Smooth muscle cell of the umbilical artery (primary cell): ENCODE results near the gene PHF8. TPM values are rescaled to one million over a fixed set of nuclear protein-coding genes. Genes with fewer than 3 reads are reported as not detected.

Experiments
- total RNA-seq: library from RNA; depleted of rRNA; stranded (reverse); fragments of >200 nt; gene quantifications from 2 replicates; pipeline ENCODE4 v1.2.3, GENCODE V29; 2014

Gene PHF8
- total RNA-seq = 18.4 and 29.2 TPM in 2 replicates

GRCh38 chrX:54044126-54044876 lies at the start of gene PHF8:
Gene PHF8, minus strand, starts transcription at chrX:54044473. Its CDS starts 1,745 bp downstream, at chrX:54042728.

Other genes starting within 250 kb of the PHF8 start
- 4.2 and 6.5 TPM in 2 replicates for gene FAM120C, start 138.8 kb upstream of the PHF8 start, total RNA-seq